Measurements from ENCODE around the gene USP30. TPM values are rescaled to one million over a fixed set of nuclear protein-coding genes. Genes with fewer than 3 reads are reported as not detected.

USP30 gene
- total and polyA plus RNA-seq, 9 of the 15 experiments (the other 6 are each of a cell fraction or from before 2014, with no cell fraction given), result 1.4 to 15.2 (median 7.0) TPM

DNA sequence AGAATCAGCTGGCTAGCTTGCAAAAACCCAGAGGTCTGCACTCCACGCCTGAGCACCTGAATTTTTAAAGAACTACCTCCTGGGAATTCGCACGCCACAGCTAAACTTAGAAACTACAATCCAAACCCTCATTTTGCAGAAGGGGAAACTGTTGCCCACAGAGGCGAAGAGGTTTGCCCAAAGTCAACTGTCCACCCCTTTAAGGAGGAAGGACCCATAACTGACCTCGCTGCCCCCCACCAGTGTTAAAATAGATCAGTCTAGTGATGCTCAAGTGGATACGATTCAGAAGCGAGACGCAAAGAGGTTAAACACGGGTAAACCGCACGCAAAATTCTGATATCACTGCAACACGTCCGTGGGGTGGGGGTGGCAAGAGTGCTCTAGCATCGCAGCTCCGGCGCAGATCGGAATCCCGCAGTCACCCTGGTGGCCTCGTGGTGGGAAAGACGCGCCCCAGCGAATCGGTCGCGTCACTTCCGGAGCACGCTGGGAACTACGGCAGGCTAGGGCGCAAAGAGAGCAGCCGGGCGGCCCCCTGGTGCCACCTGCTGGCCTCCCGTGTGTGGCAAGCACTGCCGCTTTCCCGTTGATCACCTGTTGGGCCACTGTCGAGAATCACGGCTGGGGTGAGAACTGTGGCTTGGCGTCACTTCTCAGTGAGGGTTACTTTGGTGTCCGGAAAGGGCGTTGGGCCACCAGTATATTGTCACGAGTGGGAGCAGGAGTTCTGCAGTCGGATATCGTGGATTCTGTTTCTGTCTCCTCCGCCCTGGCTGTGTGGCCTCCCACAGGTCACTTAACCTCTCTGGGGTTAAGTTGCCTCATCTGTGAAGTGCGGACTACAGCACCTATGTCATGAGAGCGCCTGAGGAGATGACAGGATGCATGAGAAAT is 40.9 kb downstream of the USP30 start, which contains the start of gene ALKBH2 (continued):
- TF ChIP-seq ZNF609 (CRISPR knock-in tag; IDR thresholded peaks at IDR 0.05; ENCODE audit: borderline replicate concordance) (no peak), BMI1 (IDR thresholded peaks at IDR 0.05; ENCODE audit: low read length) (no peak), ARHGAP35 (IDR thresholded peaks at IDR 0.05; ENCODE audit: partially characterized antibody) (no peak), FOXK2 (conservative IDR thresholded peaks at IDR 0.05 in 1 of 2, IDR thresholded peaks at IDR 0.05 in 1 of 2; ENCODE audit: low read depth in 2 of 2) (peak; percentile 61 to 71; a peak in 3 of 4 replicates), GABPB1 (CRISPR knock-in tag; IDR thresholded peaks at IDR 0.05) (peak; percentile 97), SIN3A (IDR thresholded peaks at IDR 0.05; ENCODE audit: borderline replicate concordance in 2 of 2, control insufficient read depth in 1 of 2, low read depth in 2 of 2, low read length in 2 of 2) (peak; percentile 57 to 81; a peak in 1 of 4 replicates), MYBL2 (IDR thresholded peaks at IDR 0.05; ENCODE audit: low read depth) (no peak), MYBL2 (CRISPR knock-in tag; IDR thresholded peaks at IDR 0.05; ENCODE audit: borderline replicate concordance) (no peak), HDGF (IDR thresholded peaks at IDR 0.05) (peak; percentile 94), ZNF133 (CRISPR knock-in tag; IDR thresholded peaks at IDR 0.05) (no peak), KLF16 (IDR thresholded peaks at IDR 0.05) (0 out of 2 replicates have a peak, but pooled peaks have one; percentile 14), ZNF668 (CRISPR knock-in tag; IDR thresholded peaks at IDR 0.05) (no peak), BRD9 (IDR thresholded peaks at IDR 0.05; ENCODE audit: low read depth, partially characterized antibody) (peak; percentile 75), SRSF1 (IDR thresholded peaks at IDR 0.05; ENCODE audit: low read depth, low read length) (no peak)
- TF ChIP-seq, protein P1, sequence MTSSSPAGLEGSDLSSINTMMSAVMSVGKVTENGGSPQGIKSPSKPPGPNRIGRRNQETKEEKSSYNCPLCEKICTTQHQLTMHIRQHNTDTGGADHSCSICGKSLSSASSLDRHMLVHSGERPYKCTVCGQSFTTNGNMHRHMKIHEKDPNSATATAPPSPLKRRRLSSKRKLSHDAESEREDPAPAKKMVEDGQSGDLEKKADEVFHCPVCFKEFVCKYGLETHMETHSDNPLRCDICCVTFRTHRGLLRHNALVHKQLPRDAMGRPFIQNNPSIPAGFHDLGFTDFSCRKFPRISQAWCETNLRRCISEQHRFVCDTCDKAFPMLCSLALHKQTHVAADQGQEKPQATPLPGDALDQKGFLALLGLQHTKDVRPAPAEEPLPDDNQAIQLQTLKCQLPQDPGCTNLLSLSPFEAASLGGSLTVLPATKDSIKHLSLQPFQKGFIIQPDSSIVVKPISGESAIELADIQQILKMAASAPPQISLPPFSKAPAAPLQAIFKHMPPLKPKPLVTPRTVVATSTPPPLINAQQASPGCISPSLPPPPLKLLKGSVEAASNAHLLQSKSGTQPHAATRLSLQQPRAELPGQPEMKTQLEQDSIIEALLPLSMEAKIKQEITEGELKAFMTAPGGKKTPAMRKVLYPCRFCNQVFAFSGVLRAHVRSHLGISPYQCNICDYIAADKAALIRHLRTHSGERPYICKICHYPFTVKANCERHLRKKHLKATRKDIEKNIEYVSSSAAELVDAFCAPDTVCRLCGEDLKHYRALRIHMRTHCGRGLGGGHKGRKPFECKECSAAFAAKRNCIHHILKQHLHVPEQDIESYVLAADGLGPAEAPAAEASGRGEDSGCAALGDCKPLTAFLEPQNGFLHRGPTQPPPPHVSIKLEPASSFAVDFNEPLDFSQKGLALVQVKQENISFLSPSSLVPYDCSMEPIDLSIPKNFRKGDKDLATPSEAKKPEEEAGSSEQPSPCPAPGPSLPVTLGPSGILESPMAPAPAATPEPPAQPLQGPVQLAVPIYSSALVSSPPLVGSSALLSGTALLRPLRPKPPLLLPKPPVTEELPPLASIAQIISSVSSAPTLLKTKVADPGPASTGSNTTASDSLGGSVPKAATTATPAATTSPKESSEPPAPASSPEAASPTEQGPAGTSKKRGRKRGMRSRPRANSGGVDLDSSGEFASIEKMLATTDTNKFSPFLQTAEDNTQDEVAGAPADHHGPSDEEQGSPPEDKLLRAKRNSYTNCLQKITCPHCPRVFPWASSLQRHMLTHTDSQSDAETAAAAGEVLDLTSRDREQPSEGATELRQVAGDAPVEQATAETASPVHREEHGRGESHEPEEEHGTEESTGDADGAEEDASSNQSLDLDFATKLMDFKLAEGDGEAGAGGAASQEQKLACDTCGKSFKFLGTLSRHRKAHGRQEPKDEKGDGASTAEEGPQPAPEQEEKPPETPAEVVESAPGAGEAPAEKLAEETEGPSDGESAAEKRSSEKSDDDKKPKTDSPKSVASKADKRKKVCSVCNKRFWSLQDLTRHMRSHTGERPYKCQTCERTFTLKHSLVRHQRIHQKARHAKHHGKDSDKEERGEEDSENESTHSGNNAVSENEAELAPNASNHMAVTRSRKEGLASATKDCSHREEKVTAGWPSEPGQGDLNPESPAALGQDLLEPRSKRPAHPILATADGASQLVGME (CRISPR knock-in tag; IDR thresholded peaks at IDR 0.05), result no peak

Measured in K562 (cell line).